ENCODE results near the gene TMEM98. TPM values are rescaled to one million over a fixed set of nuclear protein-coding genes. Genes with fewer than 3 reads are reported as not detected.

TMEM98 gene
- total and polyA plus RNA-seq, 2 of the 8 experiments (the other 6 are each of a cell fraction or from before 2014, with no cell fraction given) = 86.1 to 232 TPM

GRCh38 chr17:32915245-32915644 is 12.7 kb upstream of the TMEM98 start (continued):
- TF ChIP-seq, protein P1, sequence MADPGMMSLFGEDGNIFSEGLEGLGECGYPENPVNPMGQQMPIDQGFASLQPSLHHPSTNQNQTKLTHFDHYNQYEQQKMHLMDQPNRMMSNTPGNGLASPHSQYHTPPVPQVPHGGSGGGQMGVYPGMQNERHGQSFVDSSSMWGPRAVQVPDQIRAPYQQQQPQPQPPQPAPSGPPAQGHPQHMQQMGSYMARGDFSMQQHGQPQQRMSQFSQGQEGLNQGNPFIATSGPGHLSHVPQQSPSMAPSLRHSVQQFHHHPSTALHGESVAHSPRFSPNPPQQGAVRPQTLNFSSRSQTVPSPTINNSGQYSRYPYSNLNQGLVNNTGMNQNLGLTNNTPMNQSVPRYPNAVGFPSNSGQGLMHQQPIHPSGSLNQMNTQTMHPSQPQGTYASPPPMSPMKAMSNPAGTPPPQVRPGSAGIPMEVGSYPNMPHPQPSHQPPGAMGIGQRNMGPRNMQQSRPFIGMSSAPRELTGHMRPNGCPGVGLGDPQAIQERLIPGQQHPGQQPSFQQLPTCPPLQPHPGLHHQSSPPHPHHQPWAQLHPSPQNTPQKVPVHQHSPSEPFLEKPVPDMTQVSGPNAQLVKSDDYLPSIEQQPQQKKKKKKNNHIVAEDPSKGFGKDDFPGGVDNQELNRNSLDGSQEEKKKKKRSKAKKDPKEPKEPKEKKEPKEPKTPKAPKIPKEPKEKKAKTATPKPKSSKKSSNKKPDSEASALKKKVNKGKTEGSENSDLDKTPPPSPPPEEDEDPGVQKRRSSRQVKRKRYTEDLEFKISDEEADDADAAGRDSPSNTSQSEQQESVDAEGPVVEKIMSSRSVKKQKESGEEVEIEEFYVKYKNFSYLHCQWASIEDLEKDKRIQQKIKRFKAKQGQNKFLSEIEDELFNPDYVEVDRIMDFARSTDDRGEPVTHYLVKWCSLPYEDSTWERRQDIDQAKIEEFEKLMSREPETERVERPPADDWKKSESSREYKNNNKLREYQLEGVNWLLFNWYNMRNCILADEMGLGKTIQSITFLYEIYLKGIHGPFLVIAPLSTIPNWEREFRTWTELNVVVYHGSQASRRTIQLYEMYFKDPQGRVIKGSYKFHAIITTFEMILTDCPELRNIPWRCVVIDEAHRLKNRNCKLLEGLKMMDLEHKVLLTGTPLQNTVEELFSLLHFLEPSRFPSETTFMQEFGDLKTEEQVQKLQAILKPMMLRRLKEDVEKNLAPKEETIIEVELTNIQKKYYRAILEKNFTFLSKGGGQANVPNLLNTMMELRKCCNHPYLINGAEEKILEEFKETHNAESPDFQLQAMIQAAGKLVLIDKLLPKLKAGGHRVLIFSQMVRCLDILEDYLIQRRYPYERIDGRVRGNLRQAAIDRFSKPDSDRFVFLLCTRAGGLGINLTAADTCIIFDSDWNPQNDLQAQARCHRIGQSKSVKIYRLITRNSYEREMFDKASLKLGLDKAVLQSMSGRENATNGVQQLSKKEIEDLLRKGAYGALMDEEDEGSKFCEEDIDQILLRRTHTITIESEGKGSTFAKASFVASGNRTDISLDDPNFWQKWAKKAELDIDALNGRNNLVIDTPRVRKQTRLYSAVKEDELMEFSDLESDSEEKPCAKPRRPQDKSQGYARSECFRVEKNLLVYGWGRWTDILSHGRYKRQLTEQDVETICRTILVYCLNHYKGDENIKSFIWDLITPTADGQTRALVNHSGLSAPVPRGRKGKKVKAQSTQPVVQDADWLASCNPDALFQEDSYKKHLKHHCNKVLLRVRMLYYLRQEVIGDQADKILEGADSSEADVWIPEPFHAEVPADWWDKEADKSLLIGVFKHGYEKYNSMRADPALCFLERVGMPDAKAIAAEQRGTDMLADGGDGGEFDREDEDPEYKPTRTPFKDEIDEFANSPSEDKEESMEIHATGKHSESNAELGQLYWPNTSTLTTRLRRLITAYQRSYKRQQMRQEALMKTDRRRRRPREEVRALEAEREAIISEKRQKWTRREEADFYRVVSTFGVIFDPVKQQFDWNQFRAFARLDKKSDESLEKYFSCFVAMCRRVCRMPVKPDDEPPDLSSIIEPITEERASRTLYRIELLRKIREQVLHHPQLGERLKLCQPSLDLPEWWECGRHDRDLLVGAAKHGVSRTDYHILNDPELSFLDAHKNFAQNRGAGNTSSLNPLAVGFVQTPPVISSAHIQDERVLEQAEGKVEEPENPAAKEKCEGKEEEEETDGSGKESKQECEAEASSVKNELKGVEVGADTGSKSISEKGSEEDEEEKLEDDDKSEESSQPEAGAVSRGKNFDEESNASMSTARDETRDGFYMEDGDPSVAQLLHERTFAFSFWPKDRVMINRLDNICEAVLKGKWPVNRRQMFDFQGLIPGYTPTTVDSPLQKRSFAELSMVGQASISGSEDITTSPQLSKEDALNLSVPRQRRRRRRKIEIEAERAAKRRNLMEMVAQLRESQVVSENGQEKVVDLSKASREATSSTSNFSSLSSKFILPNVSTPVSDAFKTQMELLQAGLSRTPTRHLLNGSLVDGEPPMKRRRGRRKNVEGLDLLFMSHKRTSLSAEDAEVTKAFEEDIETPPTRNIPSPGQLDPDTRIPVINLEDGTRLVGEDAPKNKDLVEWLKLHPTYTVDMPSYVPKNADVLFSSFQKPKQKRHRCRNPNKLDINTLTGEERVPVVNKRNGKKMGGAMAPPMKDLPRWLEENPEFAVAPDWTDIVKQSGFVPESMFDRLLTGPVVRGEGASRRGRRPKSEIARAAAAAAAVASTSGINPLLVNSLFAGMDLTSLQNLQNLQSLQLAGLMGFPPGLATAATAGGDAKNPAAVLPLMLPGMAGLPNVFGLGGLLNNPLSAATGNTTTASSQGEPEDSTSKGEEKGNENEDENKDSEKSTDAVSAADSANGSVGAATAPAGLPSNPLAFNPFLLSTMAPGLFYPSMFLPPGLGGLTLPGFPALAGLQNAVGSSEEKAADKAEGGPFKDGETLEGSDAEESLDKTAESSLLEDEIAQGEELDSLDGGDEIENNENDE (IDR thresholded peaks at IDR 0.05; ENCODE audit: insufficient replicate concordance, low read length) = no peak
- TF ChIP-seq YY1 (IDR thresholded peaks at IDR 0.05; ENCODE audit: low read depth, low read length) = no peak
- TF ChIP-seq TBP (IDR thresholded peaks at IDR 0.05; ENCODE audit: low read depth, low read length) = no peak
- TF ChIP-seq TEAD4 (IDR thresholded peaks at IDR 0.05; ENCODE audit: low read depth, low read length) = no peak
- TF ChIP-seq CBX5 (IDR thresholded peaks at IDR 0.05; ENCODE audit: low read depth, low read length) = no peak
- no peak for TF ChIP-seq SAP30 (IDR thresholded peaks at IDR 0.05; ENCODE audit: insufficient read depth, insufficient replicate concordance, low read length)
- no peak for TF ChIP-seq ATF2 (IDR thresholded peaks at IDR 0.05; ENCODE audit: low read length)
- TF ChIP-seq RNF2 (IDR thresholded peaks at IDR 0.05; ENCODE audit: borderline replicate concordance, low read depth, low read length, missing control alignments, poor library complexity, severe bottlenecking) = no peak
